ENCODE data around the gene TBCD.

The TBCD gene

DNA sequence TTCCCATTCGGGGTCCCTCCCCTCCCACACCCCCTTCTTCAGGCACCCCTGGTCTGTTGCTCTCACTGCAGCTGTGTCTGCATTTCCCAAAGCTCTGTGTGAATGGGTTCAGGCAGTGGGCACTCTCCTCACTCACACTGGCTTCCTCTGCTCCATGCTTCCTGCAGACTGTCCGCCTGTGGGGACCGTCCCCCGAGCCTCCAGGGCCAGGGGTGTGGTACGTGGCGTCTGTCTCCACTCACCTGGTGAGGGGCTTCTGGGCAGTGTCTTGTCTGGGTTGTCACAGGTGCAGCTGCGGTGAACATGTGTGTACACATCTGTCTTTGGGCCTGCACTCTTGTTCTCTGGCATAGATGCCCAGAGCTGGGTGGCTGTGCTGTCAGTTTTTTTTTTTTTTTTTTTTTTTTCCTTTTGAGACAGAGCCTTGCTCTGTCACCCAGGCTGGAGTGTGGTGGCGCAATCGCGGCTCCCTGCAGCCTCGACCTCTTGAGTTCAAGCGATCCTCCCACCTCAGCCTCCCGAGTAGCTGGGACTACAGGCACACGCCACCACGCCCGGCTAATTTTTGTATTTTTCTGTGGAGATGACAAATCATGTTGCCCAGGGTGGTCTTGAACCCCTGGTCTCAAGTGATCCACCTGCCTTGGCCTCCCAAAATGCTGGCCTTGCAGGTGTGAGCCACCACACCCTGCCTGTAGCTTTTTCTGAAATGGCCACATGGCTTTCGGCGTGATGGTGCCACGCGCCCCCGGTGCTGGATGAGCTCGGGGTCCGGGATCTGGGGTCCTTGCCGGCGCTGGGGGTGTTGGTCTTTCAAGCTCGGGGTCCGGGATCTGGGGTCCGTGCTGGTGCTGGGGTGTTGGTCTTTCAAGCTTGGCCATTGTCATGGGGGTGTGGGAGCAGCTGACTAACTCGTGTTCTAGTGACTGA lies 144.5 kb downstream of the TBCD start:
- Histone ChIP-seq H3K9ac (ENCODE audit: insufficient read length) (no peak overlapping the region), H3K27ac (no peak overlapping the region), H3K36me3 (ENCODE audit: insufficient read depth, low read length) (peaks cover 6% of the 10 kb centered on the region; the same call in 1 of the 2 replicates), H3K9me3 (ENCODE audit: low read depth, low read length) (no peaks in the 10 kb centered on the region), H3K4me3 (no peak overlapping the region)
- TF ChIP-seq EZH2 (IDR thresholded peaks at IDR 0.05) = no peak
- no peak for TF ChIP-seq FOXP2 (optimal IDR thresholded peaks at IDR 0.05; ENCODE audit: control extremely low read depth, extremely low read length, insufficient read depth)
- DNase-seq (ENCODE audit: low read depth, low spot score) = no peak

DNA sequence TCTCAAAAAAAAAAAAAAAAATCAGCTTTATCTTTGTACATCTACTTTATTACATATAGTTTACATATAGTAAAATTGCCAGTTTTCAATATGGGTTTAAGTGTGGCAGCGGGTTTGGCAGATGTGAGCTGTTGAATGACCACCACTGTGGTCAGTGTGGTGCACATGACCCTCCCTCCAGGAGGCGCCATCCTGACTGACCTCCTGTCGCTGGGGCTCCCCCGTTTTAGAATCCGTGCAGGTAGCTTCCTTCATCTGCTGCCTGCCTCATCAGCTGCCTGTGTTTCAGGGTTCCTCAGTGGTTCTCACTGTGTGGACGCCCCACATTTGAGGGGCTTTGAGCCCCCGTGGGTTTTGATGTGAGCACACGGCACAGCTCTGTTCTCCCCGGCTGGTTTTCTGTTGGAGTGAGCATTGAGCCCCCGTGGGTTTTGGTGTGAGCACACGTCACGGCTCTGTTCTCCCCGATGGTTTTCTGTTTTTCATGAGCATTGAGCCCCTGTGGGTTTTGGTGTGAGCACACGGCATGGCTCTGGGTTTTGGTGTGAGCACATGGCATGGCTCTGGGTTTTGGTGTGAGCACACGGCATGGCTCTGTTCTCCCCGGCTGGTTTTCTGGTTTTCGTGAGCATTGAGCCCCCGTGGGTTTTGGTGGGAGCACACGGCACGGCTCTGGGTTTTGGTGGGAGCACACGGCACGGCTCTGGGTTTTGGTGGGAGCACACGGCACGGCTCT lies 145.8 kb downstream of the TBCD start:
- Histone ChIP-seq H3K36me3 (ENCODE audit: insufficient read depth, low read length) (peaks cover 9% of the 10 kb centered on the region; the same call in 1 of the 2 replicates), H3K9me3 (ENCODE audit: low read depth, low read length) (no peaks in the 10 kb centered on the region), H3K4me3 (no peak overlapping the region), H3K27ac (no peak overlapping the region), H3K9ac (ENCODE audit: insufficient read length) (no peak overlapping the region)
- no peak for DNase-seq (ENCODE audit: low read depth, low spot score)
- TF ChIP-seq POLR2AphosphoS5 (IDR thresholded peaks at IDR 0.05; ENCODE audit: borderline replicate concordance, low read depth, low read length) (no peak), FOXP2 (optimal IDR thresholded peaks at IDR 0.05; ENCODE audit: control extremely low read depth, extremely low read length, insufficient read depth) (no peak), EZH2 (IDR thresholded peaks at IDR 0.05) (no peak)

DNA sequence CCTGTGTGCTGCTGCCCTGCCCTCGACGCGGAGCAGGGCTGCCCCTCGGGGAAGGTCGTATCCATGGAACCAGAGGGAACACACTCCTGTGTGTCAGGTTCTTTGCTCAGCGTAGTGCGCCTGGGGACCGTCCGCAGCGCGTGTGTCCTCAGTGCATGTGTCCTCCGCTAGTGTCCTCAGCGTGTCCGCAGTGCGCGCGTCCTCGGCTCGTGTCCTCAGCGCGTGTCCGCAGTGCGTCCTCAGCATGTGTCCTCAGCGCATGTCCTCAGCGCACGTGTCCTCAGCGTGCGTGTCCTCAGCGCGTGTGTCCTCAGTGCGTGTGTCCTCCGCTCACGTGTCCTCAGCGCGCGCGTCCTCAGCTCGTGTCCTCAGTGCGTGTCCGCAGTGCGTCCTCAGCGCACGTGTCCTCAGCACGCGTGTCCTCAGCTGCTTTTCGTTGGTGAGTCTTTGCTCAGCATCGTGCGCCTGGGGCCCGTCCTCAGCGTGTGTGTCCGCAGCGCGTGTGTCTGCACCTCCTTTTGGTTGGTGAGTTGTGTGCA lies 147.2 kb downstream of the TBCD start:
- H3K36me3 ChIP-seq (ENCODE audit: insufficient read depth, low read length) = peaks cover 9% of the 10 kb centered on the region; the same call in 1 of the 2 replicates
- H3K9ac ChIP-seq (ENCODE audit: insufficient read length) = peak overlapping the region; percentile 48
- H3K4me3 ChIP-seq = no peak overlapping the region
- H3K9me3 ChIP-seq (ENCODE audit: low read depth, low read length) = no peaks in the 10 kb centered on the region
- H3K27ac ChIP-seq = peak overlapping the region; percentile 86; the same call in 1 of the 2 replicates
- no peak for TF ChIP-seq EZH2 (IDR thresholded peaks at IDR 0.05)
- DNase-seq (ENCODE audit: low read depth, low spot score) = no peak

DNA sequence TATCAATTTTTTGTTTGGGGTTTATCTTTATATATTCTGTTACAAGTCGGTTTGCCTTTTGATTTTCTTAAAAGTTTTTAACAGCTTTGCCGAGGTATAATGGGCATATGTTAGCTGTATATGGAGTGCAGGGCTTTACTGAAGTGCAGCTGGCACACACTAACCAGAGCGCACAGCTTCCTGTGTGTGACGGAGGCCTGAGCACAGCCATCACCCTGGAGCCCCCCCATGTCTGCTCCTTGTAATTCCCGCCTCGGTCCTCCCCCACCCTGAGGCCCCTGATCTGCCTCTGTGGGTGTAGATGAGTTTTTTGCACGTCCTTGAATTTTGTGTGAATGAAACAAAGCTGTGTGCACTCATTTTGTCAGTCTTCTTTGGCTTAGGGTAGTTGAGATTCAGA lies 148.1 kb downstream of the TBCD start:
- H3K9me3 ChIP-seq (ENCODE audit: low read depth, low read length) = no peaks in the 10 kb centered on the region
- H3K36me3 ChIP-seq (ENCODE audit: insufficient read depth, low read length) = peaks cover 9% of the 10 kb centered on the region; the same call in 1 of the 2 replicates
- DNase-seq (ENCODE audit: low read depth, low spot score) = no peak
- H3K27ac ChIP-seq = peak overlapping the region; percentile 86
- TF ChIP-seq POLR2AphosphoS5 (IDR thresholded peaks at IDR 0.05; ENCODE audit: borderline replicate concordance, low read depth, low read length) (no peak), FOXP2 (optimal IDR thresholded peaks at IDR 0.05; ENCODE audit: control extremely low read depth, extremely low read length, insufficient read depth) (no peak), EZH2 (IDR thresholded peaks at IDR 0.05) (no peak)
- peak overlapping the region; percentile 48 for H3K9ac ChIP-seq (ENCODE audit: insufficient read length)
- peak overlapping the region; percentile 40; the same call in 1 of the 2 replicates for H3K4me3 ChIP-seq

DNA sequence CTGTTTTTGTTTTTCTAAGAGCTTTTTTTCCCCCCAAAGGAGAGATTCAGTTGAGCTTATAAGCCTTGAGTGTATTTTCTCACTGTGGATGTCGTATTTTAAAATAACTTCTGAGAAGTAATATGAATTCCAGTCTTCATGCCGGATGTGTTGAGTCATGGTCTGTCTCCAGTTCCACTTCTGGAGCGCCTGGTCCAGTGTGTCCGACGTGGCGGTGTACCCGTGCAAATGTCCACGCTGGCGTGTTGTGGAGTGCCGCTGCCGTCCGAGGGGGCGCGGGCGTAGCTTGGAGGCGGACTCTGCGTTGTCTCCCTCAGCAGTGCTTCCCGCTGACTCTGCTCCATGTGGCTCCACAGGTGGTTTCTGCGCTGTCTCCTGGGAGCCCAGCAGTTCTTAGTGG lies 148.9 kb downstream of the TBCD start:
- H3K36me3 ChIP-seq (ENCODE audit: insufficient read depth, low read length) = peaks cover 9% of the 10 kb centered on the region; the same call in 1 of the 2 replicates
- DNase-seq (ENCODE audit: low read depth, low spot score) = no peak
- H3K4me3 ChIP-seq = no peak overlapping the region
- H3K27ac ChIP-seq = peak overlapping the region; percentile 86
- TF ChIP-seq EZH2 (IDR thresholded peaks at IDR 0.05) = no peak
- TF ChIP-seq FOXP2 (optimal IDR thresholded peaks at IDR 0.05; ENCODE audit: control extremely low read depth, extremely low read length, insufficient read depth) = no peak
- no peak for TF ChIP-seq POLR2AphosphoS5 (IDR thresholded peaks at IDR 0.05; ENCODE audit: borderline replicate concordance, low read depth, low read length)
- H3K9me3 ChIP-seq (ENCODE audit: low read depth, low read length) = no peaks in the 10 kb centered on the region
- H3K9ac ChIP-seq (ENCODE audit: insufficient read length) = peak overlapping the region; percentile 47

DNA sequence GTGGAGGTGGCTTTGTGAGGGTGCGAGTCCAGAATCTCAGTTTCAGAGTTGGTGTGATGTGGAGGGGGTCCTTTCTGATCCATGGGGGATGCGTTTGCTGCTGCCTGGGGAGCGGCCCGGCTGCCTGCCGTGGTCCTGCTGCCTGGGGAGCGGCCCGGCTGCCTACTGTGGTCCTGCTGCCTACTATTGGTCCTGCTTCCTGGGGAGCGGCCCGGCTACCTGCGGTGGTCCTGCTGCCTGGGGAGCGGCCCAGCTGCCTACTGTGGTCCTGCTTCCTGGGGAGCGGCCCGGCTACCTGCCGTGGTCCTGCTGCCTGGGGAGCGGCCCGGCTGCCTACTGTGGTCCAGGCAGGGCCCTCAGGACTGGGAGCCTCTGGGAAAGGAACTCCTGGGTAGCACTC lies 149.5 kb downstream of the TBCD start:
- no peak for TF ChIP-seq POLR2AphosphoS5 (IDR thresholded peaks at IDR 0.05; ENCODE audit: borderline replicate concordance, low read depth, low read length)
- TF ChIP-seq EZH2 (IDR thresholded peaks at IDR 0.05) = no peak
- no peak for TF ChIP-seq FOXP2 (optimal IDR thresholded peaks at IDR 0.05; ENCODE audit: control extremely low read depth, extremely low read length, insufficient read depth)
- no peak for DNase-seq (ENCODE audit: low read depth, low spot score)
- no peak overlapping the region for H3K9ac ChIP-seq (ENCODE audit: insufficient read length)
- H3K4me3 ChIP-seq = no peak overlapping the region
- no peak overlapping the region; the same call in 1 of the 2 replicates for H3K27ac ChIP-seq
- no peaks in the 10 kb centered on the region for H3K9me3 ChIP-seq (ENCODE audit: low read depth, low read length)
- peaks cover 9% of the 10 kb centered on the region; the same call in 1 of the 2 replicates for H3K36me3 ChIP-seq (ENCODE audit: insufficient read depth, low read length)

DNA sequence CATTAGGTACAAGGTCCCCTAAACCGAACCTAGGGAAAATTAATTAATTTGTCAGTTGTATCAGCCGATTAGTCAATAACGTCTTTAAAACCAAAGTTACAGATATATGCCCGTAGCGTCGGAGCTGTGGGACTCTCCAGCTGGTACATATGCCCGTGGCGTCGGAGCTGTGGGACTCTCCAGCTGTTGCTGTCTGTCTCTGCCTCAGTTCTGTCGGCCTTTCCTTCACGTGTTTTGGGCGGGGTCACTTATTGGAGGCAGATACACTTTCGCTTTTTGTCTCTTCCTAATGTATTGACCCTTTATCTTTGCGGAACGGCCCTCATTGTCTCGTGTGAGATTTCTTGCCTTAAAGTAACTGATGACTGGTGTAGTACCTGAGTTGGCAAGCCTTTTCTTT lies 150.0 kb downstream of the TBCD start:
- DNase-seq (ENCODE audit: low read depth, low spot score) = no peak
- Histone ChIP-seq H3K9me3 (ENCODE audit: low read depth, low read length) (no peaks in the 10 kb centered on the region), H3K27ac (no peak overlapping the region), H3K36me3 (ENCODE audit: insufficient read depth, low read length) (peaks cover 9% of the 10 kb centered on the region; the same call in 1 of the 2 replicates), H3K4me3 (no peak overlapping the region), H3K9ac (ENCODE audit: insufficient read length) (no peak overlapping the region)
- no peak for TF ChIP-seq POLR2AphosphoS5 (IDR thresholded peaks at IDR 0.05; ENCODE audit: borderline replicate concordance, low read depth, low read length)
- no peak for TF ChIP-seq FOXP2 (optimal IDR thresholded peaks at IDR 0.05; ENCODE audit: control extremely low read depth, extremely low read length, insufficient read depth)
- TF ChIP-seq EZH2 (IDR thresholded peaks at IDR 0.05) = no peak
